Stimulated activated CD8-positive, alpha-beta memory T cell treated with anti-CD3 and anti-CD28 coated beads, Interleukin-4, amount 100 ng/mL, for 48 hours (primary cell): ENCODE data around the gene AAMP.
A peak's percentile ranks its signal among the peaks of the same experiment; 100 is the strongest.

Experiments used
- DNase-seq: peaks from one replicate; pipeline ENCODE4 v3.0.0-alpha.2; 2020

Gene AAMP

GRCh38 chr2:218257390-218257981, 12.5 kb downstream of the AAMP start:
- peak; percentile 86 for DNase-seq

- no peak for DNase-seq
These were observed 13.2 kb downstream of the AAMP start for GRCh38 chr2:218256612-218257350.

GRCh38 chr2:218255446-218255845, 14.5 kb downstream of the AAMP start:
- DNase-seq = no peak

- no peak for DNase-seq
These were observed 16.7 kb downstream of the AAMP start for GRCh38 chr2:218253232-218253625.

GRCh38 chr2:218252509-218253231, 17.3 kb downstream of the AAMP start:
- DNase-seq = no peak

- DNase-seq = no peak
These were observed 20.2 kb downstream of the AAMP start for GRCh38 chr2:218249691-218250090.

- DNase-seq = no peak
These were observed 24.7 kb downstream of the AAMP start for GRCh38 chr2:218245214-218245613.

- no peak for DNase-seq
These were observed 25.3 kb downstream of the AAMP start for GRCh38 chr2:218244665-218245064.

GRCh38 chr2:218244204-218244603, 25.7 kb downstream of the AAMP start:
- no peak for DNase-seq

GRCh38 chr2:218238887-218239286, 31.1 kb downstream of the AAMP start:
- DNase-seq = no peak

- no peak for DNase-seq
These were observed 33.1 kb downstream of the AAMP start for GRCh38 chr2:218236829-218237228.

- DNase-seq = no peak
These were observed 34.9 kb downstream of the AAMP start for GRCh38 chr2:218235017-218235416.

- DNase-seq = no peak
These were observed 35.4 kb downstream of the AAMP start for GRCh38 chr2:218234521-218234920.

- DNase-seq = no peak
These were observed 36.4 kb downstream of the AAMP start for GRCh38 chr2:218233543-218233942.

- DNase-seq = peak; percentile 40
These were observed 39.1 kb downstream of the AAMP start for GRCh38 chr2:218230882-218231281.

- no peak for DNase-seq
These were observed 40.1 kb downstream of the AAMP start for GRCh38 chr2:218229851-218230250.

- no peak for DNase-seq
These were observed 40.7 kb downstream of the AAMP start for GRCh38 chr2:218229239-218229638.

- DNase-seq = no peak
These were observed 41.4 kb downstream of the AAMP start for GRCh38 chr2:218228366-218229090.

GRCh38 chr2:218226903-218227302, 43.0 kb downstream of the AAMP start:
- DNase-seq = no peak

GRCh38 chr2:218224186-218224585, 45.8 kb downstream of the AAMP start:
- no peak for DNase-seq

- DNase-seq = no peak
These were observed 46.9 kb downstream of the AAMP start for GRCh38 chr2:218223046-218223445.

GRCh38 chr2:218221000-218221399, 48.9 kb downstream of the AAMP start:
- DNase-seq = peak; percentile 37

GRCh38 chr2:218219934-218220333, 50.0 kb downstream of the AAMP start:
- no peak for DNase-seq
